ENCODE measurements around the gene KRT33A.

The KRT33A gene

GRCh38 chr17:41315204-41315794 is 35.3 kb downstream of the KRT33A start, which contains the start of gene KRTAP17-1:
TSS of gene KRTAP17-1 (minus strand) at chr17:41315710. CDS start at chr17:41315650, 60 bp downstream.
- TF ChIP-seq CTCF (IDR thresholded peaks at IDR 0.05; ENCODE audit: extremely low read depth, insufficient read depth, missing control alignments): no peak
- no peak for DNase-seq (ENCODE audit: low spot score)
- in situ Hi-C loops (cut with MboI; ENCODE audit: low pct_unique_long_range_greater_than_20kb, low sequenced_read_pairs, unreplicated experiment): no loop called here

GRCh38 chr17:41311111-41311510 is 39.5 kb downstream of the KRT33A start:
- TF ChIP-seq CTCF (IDR thresholded peaks at IDR 0.05; ENCODE audit: extremely low read depth, insufficient read depth, missing control alignments): no peak
- in situ Hi-C loops (cut with MboI; ENCODE audit: low pct_unique_long_range_greater_than_20kb, low sequenced_read_pairs, unreplicated experiment): no loop called here
- no peak for DNase-seq (ENCODE audit: low spot score)

GRCh38 chr17:41308918-41309359 is 41.7 kb downstream of the KRT33A start, which contains the start of gene KRTAP16-1:
TSS of gene KRTAP16-1 (minus strand) at chr17:41309309. CDS start at chr17:41309253, 56 bp downstream.
- TF ChIP-seq CTCF (IDR thresholded peaks at IDR 0.05; ENCODE audit: extremely low read depth, insufficient read depth, missing control alignments): no peak
- in situ Hi-C loops (cut with MboI; ENCODE audit: low pct_unique_long_range_greater_than_20kb, low sequenced_read_pairs, unreplicated experiment): no loop called here
- DNase-seq (ENCODE audit: low spot score): no peak

- no peak for DNase-seq (ENCODE audit: low spot score)
- no peak for TF ChIP-seq CTCF (IDR thresholded peaks at IDR 0.05; ENCODE audit: extremely low read depth, insufficient read depth, missing control alignments)
- in situ Hi-C loops (cut with MboI; ENCODE audit: low pct_unique_long_range_greater_than_20kb, low sequenced_read_pairs, unreplicated experiment): no loop called here
Observed at GRCh38 chr17:41308251-41308917, 42.2 kb downstream of the KRT33A start.

- no peak for DNase-seq (ENCODE audit: low spot score)
- TF ChIP-seq CTCF (IDR thresholded peaks at IDR 0.05; ENCODE audit: extremely low read depth, insufficient read depth, missing control alignments): no peak
- in situ Hi-C loops (cut with MboI; ENCODE audit: low pct_unique_long_range_greater_than_20kb, low sequenced_read_pairs, unreplicated experiment): no loop called here
Observed at GRCh38 chr17:41307647-41308046, 43.0 kb downstream of the KRT33A start.

GRCh38 chr17:41304091-41304490 is 46.5 kb downstream of the KRT33A start:
- in situ Hi-C loops (cut with MboI; ENCODE audit: low pct_unique_long_range_greater_than_20kb, low sequenced_read_pairs, unreplicated experiment): no loop called here
- no peak for TF ChIP-seq CTCF (IDR thresholded peaks at IDR 0.05; ENCODE audit: extremely low read depth, insufficient read depth, missing control alignments)
- no peak for DNase-seq (ENCODE audit: low spot score)
